ENCODE results near the gene FOXK2. TPM values are rescaled to one million over a fixed set of nuclear protein-coding genes. Genes with fewer than 3 reads are reported as not detected.
"Not testable (repeated sequence)": the region's sequence is repeated elsewhere in the genome, so short reads cannot be mapped to it uniquely, and the experiment has no call there.

The FOXK2 gene
- total RNA-seq, 1 donor from 2014 or later: 64.3 TPM

- H3K27ac Mint-ChIP-seq (ENCODE audit: unreplicated experiment): no peak overlapping the region
- H3K4me1 Mint-ChIP-seq (ENCODE audit: unreplicated experiment): no peaks in the 10 kb centered on the region
- H3K27me3 Mint-ChIP-seq (ENCODE audit: unreplicated experiment): peaks cover 2% of the 10 kb centered on the region
- H3K36me3 Mint-ChIP-seq (ENCODE audit: low read depth, unreplicated experiment): peaks cover 36% of the 10 kb centered on the region
- DNase-seq (ENCODE audit: low spot score): no peak
- no peak for TF ChIP-seq CTCF (IDR thresholded peaks at IDR 0.05; ENCODE audit: unreplicated experiment)
- H3K9me3 Mint-ChIP-seq (ENCODE audit: unreplicated experiment): no peaks in the 10 kb centered on the region
- H3K4me3 Mint-ChIP-seq (ENCODE audit: unreplicated experiment): no peak overlapping the region
These were observed 50.1 kb downstream of the FOXK2 start for GRCh38 chr17:82569621-82570020.

GRCh38 chr17:82570277-82570676, 50.7 kb downstream of the FOXK2 start:
- Mint-ChIP-seq H3K27me3 (ENCODE audit: unreplicated experiment) (peaks cover 2% of the 10 kb centered on the region), H3K4me3 (ENCODE audit: unreplicated experiment) (no peak overlapping the region), H3K36me3 (ENCODE audit: low read depth, unreplicated experiment) (peaks cover 33% of the 10 kb centered on the region), H3K27ac (ENCODE audit: unreplicated experiment) (no peak overlapping the region), H3K4me1 (ENCODE audit: unreplicated experiment) (no peaks in the 10 kb centered on the region), H3K9me3 (ENCODE audit: unreplicated experiment) (no peaks in the 10 kb centered on the region)
- no peak for TF ChIP-seq CTCF (IDR thresholded peaks at IDR 0.05; ENCODE audit: unreplicated experiment)
- no peak for DNase-seq (ENCODE audit: low spot score)

GRCh38 chr17:82571855-82572254, 52.3 kb downstream of the FOXK2 start:
- TF ChIP-seq CTCF (IDR thresholded peaks at IDR 0.05; ENCODE audit: unreplicated experiment): no peak
- Mint-ChIP-seq H3K4me3 (ENCODE audit: unreplicated experiment) (no peak overlapping the region), H3K27me3 (ENCODE audit: unreplicated experiment) (peaks cover 2% of the 10 kb centered on the region), H3K27ac (ENCODE audit: unreplicated experiment) (no peak overlapping the region), H3K9me3 (ENCODE audit: unreplicated experiment) (no peaks in the 10 kb centered on the region), H3K4me1 (ENCODE audit: unreplicated experiment) (no peaks in the 10 kb centered on the region), H3K36me3 (ENCODE audit: low read depth, unreplicated experiment) (peaks cover 32% of the 10 kb centered on the region)
- DNase-seq (ENCODE audit: low spot score): no peak

GRCh38 chr17:82574041-82574440, 54.5 kb downstream of the FOXK2 start:
- peaks cover 5% of the 10 kb centered on the region for H3K27me3 Mint-ChIP-seq (ENCODE audit: unreplicated experiment)
- H3K36me3 Mint-ChIP-seq (ENCODE audit: low read depth, unreplicated experiment): peaks cover 24% of the 10 kb centered on the region
- no peak overlapping the region for H3K27ac Mint-ChIP-seq (ENCODE audit: unreplicated experiment)
- no peaks in the 10 kb centered on the region for H3K4me1 Mint-ChIP-seq (ENCODE audit: unreplicated experiment)
- H3K9me3 Mint-ChIP-seq (ENCODE audit: unreplicated experiment): no peaks in the 10 kb centered on the region
- H3K4me3 Mint-ChIP-seq (ENCODE audit: unreplicated experiment): peak overlapping the region; percentile 47
- no peak for TF ChIP-seq CTCF (IDR thresholded peaks at IDR 0.05; ENCODE audit: unreplicated experiment)
- no peak for DNase-seq (ENCODE audit: low spot score)

- H3K4me1 Mint-ChIP-seq (ENCODE audit: unreplicated experiment); H3K9me3 Mint-ChIP-seq (ENCODE audit: unreplicated experiment); H3K27me3 Mint-ChIP-seq (ENCODE audit: unreplicated experiment); DNase-seq (ENCODE audit: low spot score); H3K27ac Mint-ChIP-seq (ENCODE audit: unreplicated experiment): not testable (repeated sequence)
- Mint-ChIP-seq H3K4me3 (ENCODE audit: unreplicated experiment) (peak overlapping the region; percentile 66), H3K36me3 (ENCODE audit: low read depth, unreplicated experiment) (peaks cover 19% of the 10 kb centered on the region)
These were observed 56.2 kb downstream of the FOXK2 start for GRCh38 chr17:82575581-82576221.
